Measurements from ENCODE around the gene CST7.

GRCh38 chr20:24969186-24970029 is 20.3 kb downstream of the CST7 start:
- TF ChIP-seq, protein P1, sequence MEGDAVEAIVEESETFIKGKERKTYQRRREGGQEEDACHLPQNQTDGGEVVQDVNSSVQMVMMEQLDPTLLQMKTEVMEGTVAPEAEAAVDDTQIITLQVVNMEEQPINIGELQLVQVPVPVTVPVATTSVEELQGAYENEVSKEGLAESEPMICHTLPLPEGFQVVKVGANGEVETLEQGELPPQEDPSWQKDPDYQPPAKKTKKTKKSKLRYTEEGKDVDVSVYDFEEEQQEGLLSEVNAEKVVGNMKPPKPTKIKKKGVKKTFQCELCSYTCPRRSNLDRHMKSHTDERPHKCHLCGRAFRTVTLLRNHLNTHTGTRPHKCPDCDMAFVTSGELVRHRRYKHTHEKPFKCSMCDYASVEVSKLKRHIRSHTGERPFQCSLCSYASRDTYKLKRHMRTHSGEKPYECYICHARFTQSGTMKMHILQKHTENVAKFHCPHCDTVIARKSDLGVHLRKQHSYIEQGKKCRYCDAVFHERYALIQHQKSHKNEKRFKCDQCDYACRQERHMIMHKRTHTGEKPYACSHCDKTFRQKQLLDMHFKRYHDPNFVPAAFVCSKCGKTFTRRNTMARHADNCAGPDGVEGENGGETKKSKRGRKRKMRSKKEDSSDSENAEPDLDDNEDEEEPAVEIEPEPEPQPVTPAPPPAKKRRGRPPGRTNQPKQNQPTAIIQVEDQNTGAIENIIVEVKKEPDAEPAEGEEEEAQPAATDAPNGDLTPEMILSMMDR (IDR thresholded peaks at IDR 0.05; ENCODE audit: insufficient read depth, low read depth, low read length): no peak
- TF ChIP-seq EZH2 (IDR thresholded peaks at IDR 0.05; ENCODE audit: insufficient read depth, low read length): no peak
